Fibroblast of mammary gland (primary cell): ENCODE results near the gene DEAF1.
A peak's percentile ranks its signal among the peaks of the same experiment; 100 is the strongest.

Experiments
- DNase-seq: peaks from one replicate; pipeline ENCODE4 v3.0.0-alpha.2; 2010; ENCODE audit warnings: low read depth
- H3K4me3 ChIP-seq: 2 replicates; pipeline ENCODE4 v1.5.1; 2011; ENCODE audit warnings: low read depth, mild to moderate bottlenecking, low read length, moderate library complexity; ENCODE audit not compliant: control insufficient read depth
- CTCF ChIP-seq: conservative IDR thresholded peaks from 2 replicates; pipeline ENCODE4 v1.5.1; 2011; ENCODE audit warnings: low read depth, low read length, inconsistent platforms; ENCODE audit not compliant: control insufficient read depth, insufficient read depth

The DEAF1 gene

GRCh38 chr11:707817-708420 lies 12.9 kb upstream of the DEAF1 start:
- TF ChIP-seq CTCF, result no peak
- no peak for DNase-seq
- H3K4me3 ChIP-seq, result no peak overlapping the region

- H3K4me3 ChIP-seq, result peak overlapping the region; percentile 63
- no peak for DNase-seq
- no peak for TF ChIP-seq CTCF
Measured at GRCh38 chr11:706957-707816, 12.2 kb upstream of the DEAF1 start.

GRCh38 chr11:706439-706956 lies 11.5 kb upstream of the DEAF1 start:
- peak overlapping the region; percentile 63 for H3K4me3 ChIP-seq
- TF ChIP-seq CTCF, result no peak
- DNase-seq, result peak; percentile 56

- TF ChIP-seq CTCF, result no peak
- DNase-seq, result no peak
- peak within 1 kb of the TSS; percentile 63 for H3K4me3 ChIP-seq
Measured at GRCh38 chr11:705646-706438, 10.8 kb upstream of the DEAF1 start, which contains the start of gene EPS8L2. Gene EPS8L2, plus strand, starts transcription at chr11:706231. Its CDS starts 3,177 bp downstream, at chr11:709408.

- TF ChIP-seq CTCF, result no peak
- no peak for DNase-seq
- H3K4me3 ChIP-seq, result peak overlapping the region; percentile 25
Measured at GRCh38 chr11:704781-705645, 10.0 kb upstream of the DEAF1 start.

- H3K4me3 ChIP-seq, result no peak overlapping the region
- no peak for TF ChIP-seq CTCF
- DNase-seq, result no peak
Measured at GRCh38 chr11:704228-704674, 9.2 kb upstream of the DEAF1 start.
